ACHN (cell line): ENCODE data around the gene FBXO34.
"Not testable (repeated sequence)": the region's sequence is repeated elsewhere in the genome, so short reads cannot be mapped to it uniquely, and the experiment has no call there.

ENCODE experiments used
- DNase-seq: peaks from one replicate; pipeline ENCODE4 v3.0.0-alpha.2; 2015
- in situ Hi-C: cut with HindIII; loops from 2 replicates; pipeline ENCODE4 v1.10.0; 2017; ENCODE audit warnings: low sequenced_read_pairs, low pct_ligation_motif_present, low pct_unique_long_range_greater_than_20kb

The FBXO34 gene

DNA sequence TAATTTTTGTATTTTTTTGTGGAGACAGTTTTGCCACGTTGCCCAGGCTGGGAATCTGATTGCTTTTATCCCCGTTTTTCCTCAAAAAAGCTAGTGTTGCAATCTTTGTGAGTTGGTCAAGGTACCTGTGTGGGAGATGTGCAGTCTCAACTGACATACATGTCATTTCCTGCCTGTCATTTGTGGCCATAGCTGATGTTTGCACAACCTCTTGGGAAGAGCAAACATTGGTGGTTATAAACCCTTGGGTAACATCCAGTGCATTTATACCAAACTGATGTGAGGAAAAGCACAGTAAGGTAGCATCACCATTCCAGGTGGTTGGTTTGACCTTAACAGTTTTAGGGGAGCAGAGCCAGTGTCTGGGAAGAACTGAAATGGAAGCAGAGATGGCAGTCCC is 85.7 kb downstream of the FBXO34 start:
- no peak for DNase-seq
- in situ Hi-C loops = no loop called here

DNA sequence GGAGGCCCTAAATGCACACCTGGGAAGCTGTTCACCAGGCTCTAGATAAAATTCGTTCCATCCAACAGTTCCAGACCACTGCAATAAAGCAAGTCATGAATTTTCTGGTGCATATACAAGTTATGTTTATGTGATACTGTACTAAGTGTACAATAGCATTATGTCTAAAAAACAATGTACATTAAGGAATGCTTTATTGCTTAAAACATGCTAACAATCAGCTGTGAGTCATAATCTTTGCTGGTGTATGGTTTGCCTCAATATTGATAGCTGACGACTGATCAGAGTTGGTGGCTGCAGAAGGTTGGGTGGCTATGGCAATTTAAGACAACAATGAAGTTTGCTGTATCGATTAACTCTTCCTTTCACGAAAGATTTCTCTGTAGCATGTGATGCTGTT is 88.1 kb downstream of the FBXO34 start:
- in situ Hi-C loops = no loop called here
- no peak for DNase-seq

DNA sequence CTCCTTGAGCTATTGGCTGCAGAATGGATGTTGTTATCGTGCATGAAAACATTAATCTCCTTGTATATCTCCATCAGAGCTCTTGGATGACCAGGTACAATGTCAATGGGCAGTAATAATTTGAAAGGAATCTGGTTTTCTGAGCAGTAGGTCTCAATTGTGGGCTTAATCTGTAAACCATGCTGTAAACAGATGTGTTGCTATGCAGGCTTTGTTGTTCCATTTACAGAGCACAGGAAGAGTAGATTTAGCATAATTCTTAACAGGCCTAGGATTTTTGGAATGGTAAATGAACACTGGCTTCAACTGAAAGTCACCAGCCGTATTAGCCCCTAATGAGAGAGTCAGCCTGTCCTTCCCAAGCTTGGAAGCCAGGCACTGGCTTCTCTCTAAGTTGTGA is 90.0 kb downstream of the FBXO34 start:
- in situ Hi-C loops = no loop called here
- DNase-seq = no peak

DNA sequence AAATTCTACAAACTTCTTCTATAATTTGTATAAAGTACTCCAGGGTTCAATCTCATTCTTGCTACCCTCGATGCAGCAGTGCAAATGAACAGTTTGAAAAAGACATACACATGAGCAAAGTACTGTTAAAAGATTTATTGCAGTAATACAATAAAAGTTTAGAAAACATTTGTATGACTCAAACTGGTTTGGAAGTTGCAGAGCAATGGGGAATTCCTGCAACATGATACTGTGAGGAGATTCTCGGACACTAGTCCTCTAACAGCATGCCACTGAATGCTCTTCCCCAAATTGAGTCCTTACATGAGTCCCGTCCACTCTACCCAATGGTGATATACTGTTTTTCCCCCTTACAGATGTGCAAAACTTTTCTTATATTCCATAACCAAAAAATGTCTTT is 95.0 kb downstream of the FBXO34 start:
- in situ Hi-C loops = no loop called here
- no peak for DNase-seq

DNA sequence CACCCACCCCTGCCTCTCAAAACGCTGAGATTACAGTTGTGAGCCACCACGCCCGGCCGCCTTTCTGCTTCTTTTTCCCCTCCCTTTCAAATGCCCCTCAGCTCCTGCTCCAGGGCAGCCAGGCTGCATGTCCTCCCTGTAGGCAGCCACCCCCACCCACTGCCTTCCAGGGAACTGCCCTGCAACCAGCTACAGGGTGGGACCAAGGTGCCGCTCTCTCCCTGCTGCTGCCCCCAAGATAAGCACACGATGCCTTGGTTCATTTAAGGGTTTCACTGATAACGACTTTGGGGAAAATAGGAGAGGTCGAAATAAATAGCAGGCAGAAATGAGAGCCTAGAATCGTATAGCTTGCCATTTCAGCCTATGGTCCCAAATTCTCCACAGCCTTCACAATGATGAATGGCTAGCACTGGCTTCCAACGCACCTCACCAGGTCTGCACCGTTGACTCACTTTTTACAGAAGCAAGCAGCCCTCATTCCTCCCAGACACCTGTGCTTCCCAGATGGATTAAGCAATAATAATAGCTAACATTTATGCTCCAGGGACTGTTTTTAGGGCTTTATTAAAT is 99.7 kb downstream of the FBXO34 start:
- in situ Hi-C loops = no loop called here
- no peak for DNase-seq

DNA sequence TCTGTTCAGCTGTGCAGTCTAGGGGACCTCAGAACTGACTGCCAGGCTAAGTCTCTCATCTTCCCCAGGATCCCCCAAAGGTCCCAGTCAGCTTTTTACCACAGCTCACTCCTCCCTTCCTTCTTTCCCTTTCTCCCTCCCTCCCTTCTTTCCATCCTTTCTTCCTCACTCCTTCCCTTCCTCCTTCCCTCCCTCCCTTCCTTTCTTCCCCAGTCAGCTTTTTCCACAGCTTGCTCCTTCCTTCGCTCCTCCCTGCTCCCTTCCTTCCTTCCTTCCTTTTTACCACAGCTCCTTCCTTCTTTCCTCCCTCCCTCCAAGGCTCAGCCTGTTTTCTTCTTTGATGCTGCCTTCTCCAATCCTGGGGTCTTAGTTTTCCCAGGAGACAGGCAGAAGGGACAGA is 101.2 kb downstream of the FBXO34 start:
- DNase-seq = no peak
- in situ Hi-C loops = no loop called here

DNA sequence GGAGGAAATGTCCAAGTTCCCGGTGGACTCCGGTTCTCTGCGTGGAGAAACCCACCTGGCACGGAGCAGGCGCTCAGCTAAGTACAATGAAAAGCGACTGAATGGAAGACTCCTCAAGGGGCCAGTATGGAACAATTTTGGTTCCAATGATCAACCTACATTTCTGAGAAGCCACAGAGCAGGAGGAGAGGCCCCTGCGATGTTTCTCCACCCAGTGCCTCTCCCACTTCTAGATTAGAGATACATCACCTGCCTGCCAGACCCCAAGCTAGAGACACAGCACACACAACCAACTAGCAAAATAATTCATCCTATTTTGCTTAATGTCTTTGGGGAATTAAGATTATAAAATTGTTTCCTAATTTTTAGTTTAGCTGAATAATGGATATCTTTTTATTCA is 101.6 kb downstream of the FBXO34 start:
- no peak for DNase-seq
- in situ Hi-C loops = no loop called here

DNA sequence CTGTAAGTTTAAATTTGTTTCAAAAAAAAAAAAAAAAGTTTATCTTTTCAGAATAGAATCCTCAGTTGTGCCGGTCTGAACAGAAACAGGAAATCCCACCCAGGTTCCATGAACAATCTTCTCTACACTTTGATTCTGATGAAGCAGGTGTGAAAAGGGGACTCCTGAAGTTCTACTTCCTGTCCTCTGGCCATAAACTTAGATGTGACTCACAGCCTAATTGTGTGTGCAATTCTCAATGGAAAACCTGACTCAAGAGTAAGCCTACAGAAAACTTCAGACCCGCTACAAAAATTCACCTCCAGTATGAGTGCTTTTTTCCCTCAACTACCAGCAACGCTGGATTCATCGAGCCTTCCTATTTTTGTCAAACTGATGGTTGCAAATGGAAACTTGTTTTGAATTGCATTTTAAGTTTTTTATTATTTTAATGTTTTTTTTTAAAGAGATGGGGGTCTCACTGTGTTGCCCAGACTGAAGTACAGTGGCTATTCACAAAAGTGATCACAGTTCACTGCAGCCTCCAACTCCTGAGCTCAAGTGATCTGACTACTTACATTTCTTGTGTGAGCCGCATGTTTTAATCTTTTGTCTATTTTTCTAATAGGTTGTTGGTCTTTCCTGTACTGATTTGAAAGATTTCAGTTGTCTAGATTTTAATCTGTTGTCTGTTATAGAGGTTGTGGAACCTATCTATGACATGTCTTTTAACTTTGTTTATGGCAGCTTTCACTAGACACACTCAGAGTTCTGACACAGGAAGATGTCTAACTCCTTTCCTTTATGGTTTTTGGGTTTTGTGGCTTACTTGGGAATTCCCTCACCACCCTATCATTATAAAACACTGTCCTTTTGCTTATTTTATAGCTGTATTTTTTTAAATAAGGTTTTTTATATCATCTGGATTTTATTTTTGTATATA is 102.8 kb downstream of the FBXO34 start:
- in situ Hi-C loops = no loop called here
- peak; percentile 16 for DNase-seq

DNA sequence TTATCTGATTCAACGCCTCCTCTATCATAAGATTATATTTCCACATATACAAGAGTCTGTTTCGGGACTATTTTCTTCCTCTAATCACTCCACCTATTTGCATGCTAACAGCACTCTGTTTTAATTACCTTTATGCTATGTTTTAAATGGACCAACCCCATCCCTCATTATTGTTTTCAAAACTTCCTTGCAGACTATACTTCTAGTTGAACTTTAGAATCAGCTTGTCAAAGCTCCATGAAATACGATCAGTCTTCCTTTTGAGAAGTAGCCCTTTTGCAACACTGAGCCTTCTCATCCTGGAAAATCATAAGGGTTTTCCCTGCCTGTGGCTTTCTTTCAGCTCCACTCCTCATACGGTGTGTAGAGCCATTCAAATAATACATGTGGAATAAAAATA is 103.5 kb downstream of the FBXO34 start:
- in situ Hi-C loops = no loop called here
- no peak for DNase-seq

DNA sequence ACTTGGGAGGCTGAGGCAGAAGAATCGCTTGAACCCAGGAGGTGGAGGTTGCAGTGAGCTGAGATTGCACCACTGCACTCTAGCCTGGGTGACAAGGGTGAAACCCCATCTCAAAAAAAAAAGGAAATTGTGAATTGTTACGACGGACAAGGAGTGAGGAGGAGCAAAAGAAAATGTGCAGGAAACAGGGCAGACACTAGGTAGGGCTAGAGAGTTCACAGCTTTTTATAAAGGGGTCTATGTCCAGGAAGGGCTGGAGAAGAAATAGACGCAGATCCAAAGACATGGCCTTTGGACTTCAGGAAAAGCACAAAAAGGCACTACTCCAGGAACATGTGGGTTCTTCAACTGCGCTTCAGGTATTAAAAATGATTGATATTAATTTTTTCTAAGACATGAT is 106.0 kb downstream of the FBXO34 start:
- no peak for DNase-seq
- in situ Hi-C loops = no loop called here

DNA sequence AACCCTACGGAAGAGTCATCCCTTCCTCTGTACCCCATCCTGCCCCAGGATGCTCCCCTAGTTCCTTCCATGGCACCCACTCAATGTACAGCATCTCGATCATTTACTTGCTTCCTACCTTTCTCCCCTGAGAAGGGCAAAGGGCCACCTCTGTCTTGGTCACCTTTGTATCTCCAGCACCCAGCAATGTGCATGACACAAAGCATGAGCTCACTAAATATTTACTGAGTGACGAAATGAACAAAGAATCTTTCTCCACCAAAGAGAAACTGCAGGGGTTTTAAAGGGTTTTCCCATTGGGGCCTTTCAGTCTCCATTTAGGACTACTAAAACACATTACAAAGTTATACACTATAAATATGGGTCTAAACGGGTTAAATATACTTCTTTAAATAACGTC is 109.8 kb downstream of the FBXO34 start:
- DNase-seq = no peak
- in situ Hi-C loops = no loop called here

DNA sequence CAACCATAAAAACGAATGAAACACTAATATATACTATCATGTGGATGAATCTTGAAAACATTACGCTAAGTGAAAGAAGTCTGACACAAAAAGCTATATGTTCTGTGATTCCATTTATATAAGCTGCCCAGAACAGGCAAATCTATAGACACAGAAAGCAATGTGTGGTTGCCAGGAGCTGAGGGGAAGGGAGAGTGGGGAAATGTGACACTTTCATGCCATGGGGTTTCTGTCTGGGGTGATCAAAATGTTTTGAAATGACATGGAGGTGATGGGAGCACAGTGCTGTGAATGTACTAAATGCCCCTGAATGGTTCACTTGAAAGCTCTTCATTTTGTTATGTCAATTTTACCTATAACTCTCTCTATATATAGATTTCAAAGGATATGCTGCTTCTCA is 110.3 kb downstream of the FBXO34 start:
- in situ Hi-C loops = no loop called here
- DNase-seq = no peak

DNA sequence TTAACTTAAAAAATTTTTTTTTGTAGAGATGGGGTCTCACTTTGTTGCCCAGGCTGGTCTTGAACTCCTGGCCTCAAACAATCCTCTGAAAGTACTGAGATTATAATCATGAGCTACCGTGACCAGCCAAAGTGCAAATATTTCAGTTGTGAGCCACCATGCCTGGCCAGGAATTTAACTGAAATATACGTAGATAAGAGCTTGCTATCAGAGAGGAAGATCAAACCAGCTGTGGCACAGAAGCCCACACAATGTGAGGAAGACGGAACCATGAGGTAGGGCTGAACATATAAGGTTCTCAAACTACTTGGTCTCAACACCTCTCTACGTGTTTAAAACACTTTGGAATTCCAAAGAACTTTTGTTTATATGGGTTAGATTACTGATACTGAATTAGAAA is 111.3 kb downstream of the FBXO34 start:
- in situ Hi-C loops = no loop called here
- DNase-seq = no peak

DNA sequence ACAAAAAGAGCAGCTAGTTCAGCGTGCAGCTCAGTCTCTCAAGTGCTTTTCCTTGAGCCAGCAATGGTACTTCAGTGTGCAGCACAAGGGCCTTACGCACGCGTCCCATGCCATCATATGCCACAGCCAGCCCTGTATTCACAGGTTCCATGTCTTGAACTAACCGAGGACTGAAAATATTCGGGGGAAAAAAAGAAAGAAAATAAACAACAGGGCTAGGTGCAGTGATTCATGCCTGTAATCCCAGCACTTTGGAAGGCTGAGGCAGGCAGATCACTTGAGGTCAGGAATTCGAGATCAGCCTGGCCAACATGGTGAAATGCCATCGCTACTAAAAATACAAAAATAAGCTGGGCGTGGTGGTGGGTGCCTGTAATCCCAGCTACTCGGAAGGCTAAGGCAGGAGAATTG is 111.8 kb downstream of the FBXO34 start:
- in situ Hi-C loops, DNase-seq: not testable (repeated sequence)

DNA sequence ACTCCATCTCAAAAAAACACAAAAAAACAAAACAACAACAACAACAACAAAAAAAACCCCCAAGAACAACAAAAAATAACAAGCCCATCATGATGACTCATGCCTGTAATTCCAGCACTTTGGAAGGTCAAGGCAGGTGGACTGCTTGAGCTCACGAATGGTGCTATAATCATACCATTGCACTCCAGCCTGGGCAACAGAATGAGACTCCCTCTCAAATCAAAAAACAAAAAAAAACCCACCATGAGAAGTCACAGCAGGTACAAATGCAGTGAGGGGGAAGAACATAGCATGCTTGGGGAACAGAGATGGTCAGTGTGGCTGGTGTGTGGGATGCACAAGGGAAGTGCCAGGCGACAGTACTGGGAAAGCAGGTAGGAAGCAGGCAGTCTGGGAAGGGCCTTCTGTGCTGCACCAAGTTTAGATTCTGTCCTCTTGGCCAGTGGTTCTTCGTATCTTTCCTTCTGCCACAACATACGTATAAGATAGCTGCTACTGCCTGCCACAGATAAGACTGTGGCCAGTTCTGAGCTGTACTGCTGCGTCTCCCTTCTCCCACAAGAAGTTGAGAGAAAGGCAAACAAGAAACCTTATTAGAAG is 112.4 kb downstream of the FBXO34 start:
- DNase-seq = no peak
- in situ Hi-C loops = no loop called here

DNA sequence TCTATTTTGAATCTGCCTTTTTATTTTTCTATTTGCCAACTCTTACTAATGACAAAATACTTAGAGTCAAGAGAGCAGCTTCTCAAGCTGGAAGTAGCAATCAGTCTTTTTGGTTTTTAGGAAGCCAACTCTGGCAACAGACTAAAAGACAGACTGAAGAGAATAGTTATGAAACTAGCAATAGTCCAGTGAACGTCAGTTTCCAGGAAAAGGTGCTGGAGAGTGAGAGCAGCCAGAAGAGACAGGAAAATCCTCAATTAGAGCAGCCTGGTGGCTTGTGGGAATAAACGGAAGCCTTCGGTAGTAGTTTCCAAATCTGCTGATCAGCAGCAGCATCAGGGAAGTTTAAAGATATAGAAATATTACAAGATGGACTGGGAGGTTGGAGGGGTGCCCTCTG is 113.3 kb downstream of the FBXO34 start:
- in situ Hi-C loops = no loop called here
- no peak for DNase-seq

DNA sequence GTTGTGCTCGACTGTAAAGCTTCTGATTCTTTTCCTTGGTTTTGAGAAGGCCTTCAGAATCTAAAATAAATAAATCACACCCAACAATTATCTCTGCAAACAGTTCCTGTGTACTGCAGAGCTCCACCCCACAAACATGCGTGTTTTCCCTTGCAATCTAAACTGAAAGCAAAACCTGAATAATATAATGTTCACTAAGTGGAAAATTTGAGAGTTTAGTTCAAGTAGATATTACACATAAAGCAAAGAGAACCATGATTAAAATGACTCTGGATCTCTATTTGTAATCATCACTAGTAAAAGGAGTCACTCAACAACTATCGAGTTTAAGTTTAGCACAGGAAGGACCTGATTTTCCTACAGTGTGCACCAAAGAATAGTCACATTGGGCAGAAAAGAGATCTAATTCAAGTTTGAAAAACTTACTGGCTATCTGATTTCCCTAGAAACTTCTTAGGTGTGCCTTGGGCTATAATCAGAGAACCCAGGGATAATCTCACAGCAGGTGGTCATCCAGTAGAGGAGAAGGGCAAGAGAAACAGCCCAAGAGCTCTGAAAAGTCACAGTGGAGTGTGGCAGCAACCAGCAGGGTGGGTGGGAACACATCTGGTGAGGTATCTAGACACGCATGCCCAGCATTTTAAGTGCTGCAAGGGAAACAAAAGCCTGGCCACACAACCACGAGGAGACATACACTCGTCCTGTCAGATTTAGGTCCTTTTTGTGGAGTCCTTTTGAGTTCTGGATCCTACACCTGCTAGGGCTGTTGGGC is 115.0 kb downstream of the FBXO34 start:
- in situ Hi-C loops = no loop called here
- DNase-seq = no peak

DNA sequence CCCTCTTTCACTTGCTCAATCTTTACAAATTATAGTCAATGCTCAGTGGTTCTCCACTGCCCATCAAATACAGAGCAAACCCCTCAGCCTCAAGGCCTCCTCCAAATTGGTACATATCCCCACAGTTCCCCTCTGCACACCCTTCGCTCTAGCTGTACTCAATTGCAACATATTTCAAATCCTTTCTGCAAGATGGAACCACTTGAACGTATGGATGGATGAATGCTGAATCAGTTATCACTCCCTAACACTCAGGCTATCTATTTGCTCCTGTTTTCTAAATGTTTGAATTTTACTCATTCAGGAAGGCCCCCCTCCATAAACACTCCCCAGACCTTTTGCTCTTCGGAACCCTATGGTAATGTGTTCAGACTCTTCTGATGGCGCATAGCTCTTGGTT is 115.9 kb downstream of the FBXO34 start:
- in situ Hi-C loops = no loop called here
- DNase-seq = no peak

DNA sequence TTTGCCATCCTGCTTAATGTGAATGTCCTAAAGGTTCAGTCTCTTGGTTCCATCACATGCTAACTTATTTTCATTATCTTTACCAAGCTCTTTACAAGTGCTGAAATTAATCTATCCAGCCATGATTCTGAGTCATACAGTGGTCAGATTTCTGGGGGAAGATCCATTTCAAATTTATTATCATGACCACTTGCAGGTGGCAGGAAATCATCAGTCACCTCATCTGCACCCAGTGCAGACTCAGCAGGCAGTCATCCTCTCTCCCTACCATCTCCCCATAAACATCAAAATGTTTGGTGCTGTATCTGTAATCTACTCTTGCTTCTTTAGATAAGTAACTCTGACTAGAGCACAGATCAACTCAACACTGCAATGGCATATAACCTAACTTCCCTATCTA is 116.9 kb downstream of the FBXO34 start:
- in situ Hi-C loops = no loop called here
- DNase-seq = no peak
